Left lung (tissue), 10 donors: ENCODE data around the gene SGPP2. TPM values are rescaled to one million over a fixed set of nuclear protein-coding genes. Genes with fewer than 3 reads are reported as not detected.

Experiments used
- ATAC-seq: fragments of 200-7000 bp; cut with Tn5 transposase; one replicate; pipeline ENCODE4 v1.9.1; 2020; ENCODE audit warnings: moderate library complexity
- DNase-seq, 4 donors: peaks; one replicate each; pipeline ENCODE4 v3.0.0-alpha.2; 2013 to 2020
- H3K27ac ChIP-seq, 2 donors: fragments of 200-600 bp; sonication (generic) in 1 of 2; one replicate each; pipeline versions ENCODE4 v1.5.0 to v1.8.0; 2020 to 2021
- H3K27me3 ChIP-seq, 2 donors: fragments of 200-600 bp; sonication (generic) in 1 of 2; one replicate each; pipeline versions ENCODE4 v1.5.0 to v1.8.0; 2020 to 2021
- H3K36me3 ChIP-seq, 2 donors: fragments of 200-600 bp; sonication (generic) in 1 of 2; one replicate each; pipeline versions ENCODE4 v1.5.0 to v1.8.0; 2020 to 2021
- H3K4me1 ChIP-seq, 2 donors: fragments of 200-600 bp; one replicate each; pipeline ENCODE4 v1.8.0; 2021
- H3K4me3 ChIP-seq, 2 donors: fragments of 200-600 bp; sonication (generic) in 1 of 2; one replicate each; pipeline versions ENCODE4 v1.5.0 to v1.8.0; 2020 to 2021; ENCODE audit warnings: mild to moderate bottlenecking in 1 of 2
- H3K9me3 ChIP-seq, 2 donors: fragments of 200-600 bp; sonication (generic) in 1 of 2; one replicate each; pipeline versions ENCODE4 v1.5.0 to v1.8.0; 2020 to 2021
- CTCF ChIP-seq, 2 donors: fragments of 200-600 bp; sonication (generic) in 1 of 2; IDR thresholded peaks; one replicate each; pipeline versions ENCODE4 v1.5.0 to v1.8.0; 2021; ENCODE audit warnings: antibody characterized with exemption in 2 of 2
- intact Hi-C, 2 donors: fragments of 100-400 bp; cut with DNase I; formaldehyde crosslinking; loops; one replicate each; pipeline versions ENCODE4 v1.11.2 to v1.14.2; 2022
- polyA plus RNA-seq, 6 donors: library from polyadenylated mRNA; unstranded; fragments of 120-200 nt; gene quantifications; one replicate each; pipeline ENCODE4 v1.2.1, GENCODE V29; 2013; ENCODE audit not compliant: insufficient read length in 6 of 6
- total RNA-seq, 2 donors: library from RNA; stranded (reverse); fragmentation: NEBNext Ultra II Directional; extraction: Animal tissue kit (Norgen Biotek cat#: 25700); gene quantifications; one replicate each; pipeline ENCODE4 v1.2.1, GENCODE V29; 2021
- donor health status: DM: no; HTN: yes; CAD: no.
- donor health status: DM: no; HTN: no; CAD: no.

Gene SGPP2
- total and polyA plus RNA-seq, 8 donors: 2.2 to 31.2 (median 5.9) TPM

- Histone ChIP-seq H3K36me3 (no peaks in the 10 kb centered on the region), H3K27me3 (no peaks in the 10 kb centered on the region), H3K27ac (no peak overlapping the region), H3K4me3 (no peak overlapping the region), H3K4me1 (peaks cover 7 to 31% of the 10 kb centered on the region in 2 donors), H3K9me3 (no peaks in the 10 kb centered on the region)
- no peak for DNase-seq
- intact Hi-C loops: no loop called here
- ATAC-seq: no peak
- no peak for TF ChIP-seq CTCF (IDR thresholded peaks at IDR 0.05)
Observed at GRCh38 chr2:222450021-222450420, 25.7 kb downstream of the SGPP2 start.

GRCh38 chr2:222451224-222451674 lies 26.9 kb downstream of the SGPP2 start:
- peaks cover 7 to 31% of the 10 kb centered on the region in 2 donors for H3K4me1 ChIP-seq

GRCh38 chr2:222452422-222452950 lies 28.1 kb downstream of the SGPP2 start:
- H3K4me1 ChIP-seq: peaks cover 7 to 25% of the 10 kb centered on the region in 2 donors
- H3K27me3 ChIP-seq: no peaks in the 10 kb centered on the region
- no peaks in the 10 kb centered on the region for H3K9me3 ChIP-seq
- H3K27ac ChIP-seq: no peak overlapping the region
- no peak for ATAC-seq
- H3K4me3 ChIP-seq: no peak overlapping the region
- intact Hi-C loops: no loop called here
- no peak for TF ChIP-seq CTCF (IDR thresholded peaks at IDR 0.05)
- H3K36me3 ChIP-seq: no peaks in the 10 kb centered on the region
- no peak for DNase-seq

More at GRCh38 chr2:222451224-222451674, 26.9 kb downstream of the SGPP2 start:
- Histone ChIP-seq H3K4me3 (no peak overlapping the region), H3K27me3 (no peaks in the 10 kb centered on the region), H3K27ac (no peak overlapping the region), H3K9me3 (no peaks in the 10 kb centered on the region), H3K36me3 (no peaks in the 10 kb centered on the region)
- ATAC-seq (peak; percentile 26), DNase-seq (no peak)
- TF ChIP-seq CTCF (IDR thresholded peaks at IDR 0.05): no peak
- intact Hi-C loops: no loop called here

- no peak for ATAC-seq
- DNase-seq: no peak
- no peak for TF ChIP-seq CTCF (IDR thresholded peaks at IDR 0.05)
- intact Hi-C loops: no loop called here
- Histone ChIP-seq H3K4me1 (no peaks in the 10 kb centered on the region), H3K9me3 (no peaks in the 10 kb centered on the region), H3K27ac (no peak overlapping the region), H3K36me3 (no peaks in the 10 kb centered on the region), H3K4me3 (no peak overlapping the region), H3K27me3 (no peaks in the 10 kb centered on the region)
Observed at GRCh38 chr2:222456479-222457077, 32.2 kb downstream of the SGPP2 start.

GRCh38 chr2:222459983-222460382 lies 35.6 kb downstream of the SGPP2 start:
- H3K36me3 ChIP-seq: no peaks in the 10 kb centered on the region
- no peak overlapping the region for H3K4me3 ChIP-seq
- H3K27me3 ChIP-seq: no peaks in the 10 kb centered on the region
- no peak for ATAC-seq
- H3K9me3 ChIP-seq: no peaks in the 10 kb centered on the region
- DNase-seq: no peak
- no peak for TF ChIP-seq CTCF (IDR thresholded peaks at IDR 0.05)
- no peaks in the 10 kb centered on the region for H3K4me1 ChIP-seq
- H3K27ac ChIP-seq: no peak overlapping the region
- intact Hi-C loops: no loop called here
